Measurements from ENCODE around the gene FAM216A. TPM values are rescaled to one million over a fixed set of nuclear protein-coding genes. Genes with fewer than 3 reads are reported as not detected.

FAM216A gene
- total and polyA plus RNA-seq, 9 of the 15 experiments (the other 6 are each of a cell fraction or from before 2014, with no cell fraction given): 17.2 to 96.9 (median 48.5) TPM

DNA sequence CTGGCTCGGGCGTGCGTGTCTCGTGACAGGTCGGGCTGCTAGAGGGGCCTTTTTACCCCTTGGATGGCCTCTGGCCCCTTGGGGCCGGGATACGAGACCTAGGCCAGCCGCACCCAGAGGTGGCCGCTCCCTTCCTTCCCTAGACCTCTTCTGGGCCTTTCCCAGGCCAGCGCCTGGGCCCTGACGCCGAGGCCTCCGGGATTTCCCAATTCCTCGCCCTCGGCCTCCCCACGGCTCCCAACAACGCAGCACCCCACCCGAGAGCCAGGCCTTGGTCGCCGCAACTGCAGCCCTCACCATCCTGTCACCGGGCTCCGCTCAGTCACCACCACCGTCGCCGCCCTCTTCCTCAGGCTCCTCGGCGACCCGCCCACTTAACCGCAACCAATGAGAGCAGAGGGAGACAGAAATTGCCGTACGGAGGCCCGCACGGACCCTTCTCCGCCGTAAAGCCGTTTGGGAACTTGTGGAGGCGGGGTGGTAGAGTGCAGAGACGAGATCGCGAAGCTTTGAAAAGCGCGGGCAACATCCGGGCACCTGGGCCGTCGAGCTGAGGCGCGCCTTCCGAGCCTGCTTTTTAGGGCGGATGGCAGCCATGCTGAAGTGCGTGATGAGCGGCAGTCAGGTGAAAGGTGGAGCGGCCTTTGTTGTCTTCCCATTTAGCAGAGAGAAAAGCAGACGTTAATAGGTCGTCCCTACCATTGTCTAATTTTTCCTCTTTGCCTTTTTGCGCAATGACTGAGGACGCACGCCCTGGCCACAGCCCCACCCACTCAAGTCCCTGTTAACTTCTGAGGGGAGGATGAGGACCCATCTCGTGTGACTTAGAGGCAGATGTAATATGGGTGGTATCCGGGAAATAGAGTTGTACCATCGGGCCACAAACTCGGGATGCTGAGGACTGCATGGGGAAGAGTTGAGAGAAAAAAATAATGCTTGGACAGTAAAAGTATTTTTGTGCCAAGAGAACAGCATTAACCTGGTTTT is 33.4 kb downstream of the FAM216A start, which contains the start of the genes RAD9B and VPS29 (continued):
- TF ChIP-seq, protein P1, sequence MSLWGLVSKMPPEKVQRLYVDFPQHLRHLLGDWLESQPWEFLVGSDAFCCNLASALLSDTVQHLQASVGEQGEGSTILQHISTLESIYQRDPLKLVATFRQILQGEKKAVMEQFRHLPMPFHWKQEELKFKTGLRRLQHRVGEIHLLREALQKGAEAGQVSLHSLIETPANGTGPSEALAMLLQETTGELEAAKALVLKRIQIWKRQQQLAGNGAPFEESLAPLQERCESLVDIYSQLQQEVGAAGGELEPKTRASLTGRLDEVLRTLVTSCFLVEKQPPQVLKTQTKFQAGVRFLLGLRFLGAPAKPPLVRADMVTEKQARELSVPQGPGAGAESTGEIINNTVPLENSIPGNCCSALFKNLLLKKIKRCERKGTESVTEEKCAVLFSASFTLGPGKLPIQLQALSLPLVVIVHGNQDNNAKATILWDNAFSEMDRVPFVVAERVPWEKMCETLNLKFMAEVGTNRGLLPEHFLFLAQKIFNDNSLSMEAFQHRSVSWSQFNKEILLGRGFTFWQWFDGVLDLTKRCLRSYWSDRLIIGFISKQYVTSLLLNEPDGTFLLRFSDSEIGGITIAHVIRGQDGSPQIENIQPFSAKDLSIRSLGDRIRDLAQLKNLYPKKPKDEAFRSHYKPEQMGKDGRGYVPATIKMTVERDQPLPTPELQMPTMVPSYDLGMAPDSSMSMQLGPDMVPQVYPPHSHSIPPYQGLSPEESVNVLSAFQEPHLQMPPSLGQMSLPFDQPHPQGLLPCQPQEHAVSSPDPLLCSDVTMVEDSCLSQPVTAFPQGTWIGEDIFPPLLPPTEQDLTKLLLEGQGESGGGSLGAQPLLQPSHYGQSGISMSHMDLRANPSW (CRISPR knock-in tag; IDR thresholded peaks at IDR 0.05): 0 out of 2 replicates have a peak, but pooled peaks have one; percentile 72
- peak; percentile 28 to 48; a peak in 3 of 4 replicates for TF ChIP-seq NRF1 (conservative IDR thresholded peaks at IDR 0.05 in 1 of 2, IDR thresholded peaks at IDR 0.05 in 1 of 2)
- TF ChIP-seq GABPB1 (CRISPR knock-in tag; IDR thresholded peaks at IDR 0.05): peak; percentile 85
- no peak for TF ChIP-seq ZSCAN32 (CRISPR knock-in tag; IDR thresholded peaks at IDR 0.05)
- peak; percentile 93 for TF ChIP-seq MECOM (CRISPR knock-in tag; IDR thresholded peaks at IDR 0.05)
- TF ChIP-seq, protein P2, sequence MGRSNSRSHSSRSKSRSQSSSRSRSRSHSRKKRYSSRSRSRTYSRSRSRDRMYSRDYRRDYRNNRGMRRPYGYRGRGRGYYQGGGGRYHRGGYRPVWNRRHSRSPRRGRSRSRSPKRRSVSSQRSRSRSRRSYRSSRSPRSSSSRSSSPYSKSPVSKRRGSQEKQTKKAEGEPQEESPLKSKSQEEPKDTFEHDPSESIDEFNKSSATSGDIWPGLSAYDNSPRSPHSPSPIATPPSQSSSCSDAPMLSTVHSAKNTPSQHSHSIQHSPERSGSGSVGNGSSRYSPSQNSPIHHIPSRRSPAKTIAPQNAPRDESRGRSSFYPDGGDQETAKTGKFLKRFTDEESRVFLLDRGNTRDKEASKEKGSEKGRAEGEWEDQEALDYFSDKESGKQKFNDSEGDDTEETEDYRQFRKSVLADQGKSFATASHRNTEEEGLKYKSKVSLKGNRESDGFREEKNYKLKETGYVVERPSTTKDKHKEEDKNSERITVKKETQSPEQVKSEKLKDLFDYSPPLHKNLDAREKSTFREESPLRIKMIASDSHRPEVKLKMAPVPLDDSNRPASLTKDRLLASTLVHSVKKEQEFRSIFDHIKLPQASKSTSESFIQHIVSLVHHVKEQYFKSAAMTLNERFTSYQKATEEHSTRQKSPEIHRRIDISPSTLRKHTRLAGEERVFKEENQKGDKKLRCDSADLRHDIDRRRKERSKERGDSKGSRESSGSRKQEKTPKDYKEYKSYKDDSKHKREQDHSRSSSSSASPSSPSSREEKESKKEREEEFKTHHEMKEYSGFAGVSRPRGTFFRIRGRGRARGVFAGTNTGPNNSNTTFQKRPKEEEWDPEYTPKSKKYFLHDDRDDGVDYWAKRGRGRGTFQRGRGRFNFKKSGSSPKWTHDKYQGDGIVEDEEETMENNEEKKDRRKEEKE (IDR thresholded peaks at IDR 0.05; ENCODE audit: borderline replicate concordance in 1 of 2, control insufficient read depth in 1 of 2, low read depth in 2 of 2, low read length in 1 of 2): peak in 1 of 2 experiments; percentile 78; a peak in 1 of 4 replicates
- peak; percentile 89 for TF ChIP-seq TBP (optimal IDR thresholded peaks at IDR 0.05; ENCODE audit: low read depth, low read length)
- no peak for TF ChIP-seq FOXJ3 (CRISPR knock-in tag; IDR thresholded peaks at IDR 0.05)
- 0 out of 2 replicates have a peak, but pooled peaks have one; percentile 32 for TF ChIP-seq ZNF830 (CRISPR knock-in tag; IDR thresholded peaks at IDR 0.05)
- TF ChIP-seq KLF6 (CRISPR knock-in tag; IDR thresholded peaks at IDR 0.05; ENCODE audit: borderline replicate concordance): peak; percentile 94
- TF ChIP-seq PTBP1 (IDR thresholded peaks at IDR 0.05; ENCODE audit: low read depth, low read length): no peak
- peak; percentile 72 for TF ChIP-seq C11orf30 (IDR thresholded peaks at IDR 0.05; ENCODE audit: low read depth)
- TF ChIP-seq CBFB (CRISPR knock-in tag; IDR thresholded peaks at IDR 0.05): peak; percentile 98
- TF ChIP-seq JUND (IDR thresholded peaks at IDR 0.05; ENCODE audit: borderline replicate concordance, low read depth, low read length): peak; percentile 65
- peak; percentile 68; the same call in 1 of the 3 replicates for TF ChIP-seq JUND (tag; IDR thresholded peaks at IDR 0.05; ENCODE audit: borderline replicate concordance, low read depth, low read length)
- no peak for TF ChIP-seq ZNF316 (IDR thresholded peaks at IDR 0.05)
- TF ChIP-seq TSC22D4 (tag; IDR thresholded peaks at IDR 0.05): no peak
- TF ChIP-seq ZSCAN29 (IDR thresholded peaks at IDR 0.05): no peak
- TF ChIP-seq SOX6 (IDR thresholded peaks at IDR 0.05): peak; percentile 75
- TF ChIP-seq ZNF146 (CRISPR knock-in tag; IDR thresholded peaks at IDR 0.05; ENCODE audit: unreplicated experiment): peak; percentile 25
- peak; percentile 33 for TF ChIP-seq TFE3 (CRISPR knock-in tag; IDR thresholded peaks at IDR 0.05)

Data from K562 (cell line).